Ureter (tissue), 1 donor: ENCODE data around the gene DNAJC11. TPM values are rescaled to one million over a fixed set of nuclear protein-coding genes. Genes with fewer than 3 reads are reported as not detected.

Experiments used
- DNase-seq: peaks from one replicate; pipeline ENCODE4 v3.0.0-alpha.2; 2020; ENCODE audit warnings: low spot score
- total RNA-seq: library from RNA; stranded (reverse); gene quantifications from one replicate; pipeline ENCODE4 v1.2.4, GENCODE V29; 2023
- donor health status: DM: yes; HTN: yes; CAD: no.

DNAJC11 gene
- total RNA-seq, 1 donor from 2014 or later = 65.3 TPM

GRCh38 chr1:6599141-6599975 lies 102.3 kb downstream of the DNAJC11 start:
- DNase-seq = no peak

GRCh38 chr1:6597777-6598131 lies 103.9 kb downstream of the DNAJC11 start:
- DNase-seq = no peak

- no peak for DNase-seq
These were observed 104.5 kb downstream of the DNAJC11 start for GRCh38 chr1:6596886-6597776.

GRCh38 chr1:6596351-6596750 lies 105.3 kb downstream of the DNAJC11 start:
- no peak for DNase-seq

GRCh38 chr1:6594977-6595740 lies 106.5 kb downstream of the DNAJC11 start:
- DNase-seq = no peak

- DNase-seq = no peak
These were observed 107.8 kb downstream of the DNAJC11 start for GRCh38 chr1:6593810-6594209.

GRCh38 chr1:6592865-6593593 lies 108.6 kb downstream of the DNAJC11 start:
- DNase-seq = no peak

GRCh38 chr1:6592441-6592840 lies 109.2 kb downstream of the DNAJC11 start:
- no peak for DNase-seq

- no peak for DNase-seq
These were observed 110.0 kb downstream of the DNAJC11 start for GRCh38 chr1:6591644-6592043.

GRCh38 chr1:6591222-6591621 lies 110.4 kb downstream of the DNAJC11 start:
- no peak for DNase-seq

- DNase-seq = no peak
These were observed 111.6 kb downstream of the DNAJC11 start for GRCh38 chr1:6590046-6590445.

- DNase-seq = no peak
These were observed 112.6 kb downstream of the DNAJC11 start for GRCh38 chr1:6588893-6589520.

GRCh38 chr1:6588128-6588892 lies 113.3 kb downstream of the DNAJC11 start:
- DNase-seq = no peak

GRCh38 chr1:6587261-6588005 lies 114.2 kb downstream of the DNAJC11 start:
- peak; percentile 64 for DNase-seq

GRCh38 chr1:6586404-6586816 lies 115.2 kb downstream of the DNAJC11 start:
- no peak for DNase-seq

- no peak for DNase-seq
These were observed 115.8 kb downstream of the DNAJC11 start for GRCh38 chr1:6585841-6586240.

GRCh38 chr1:6585081-6585722 lies 116.4 kb downstream of the DNAJC11 start:
- no peak for DNase-seq
